Rectal smooth muscle tissue (tissue), 1 donor: ENCODE results near the gene CAMKK2.
"Not testable (repeated sequence)": the region's sequence is repeated elsewhere in the genome, so short reads cannot be mapped to it uniquely, and the experiment has no call there.

Experiments used
- H3K27ac ChIP-seq: one replicate; pipeline ENCODE4 v1.7.0; 2013; ENCODE audit warnings: low read depth, low read length, inconsistent platforms
- H3K27me3 ChIP-seq: one replicate; pipeline ENCODE4 v1.7.0; 2013; ENCODE audit warnings: low read length; ENCODE audit not compliant: control insufficient read depth, insufficient read depth
- H3K36me3 ChIP-seq: one replicate; pipeline ENCODE4 v1.7.0; 2013; ENCODE audit warnings: low read length; ENCODE audit not compliant: control insufficient read depth, insufficient read depth
- H3K4me1 ChIP-seq: one replicate; pipeline ENCODE4 v1.7.0; 2013; ENCODE audit warnings: low read length; ENCODE audit not compliant: control insufficient read depth, insufficient read depth
- H3K4me3 ChIP-seq: one replicate; pipeline ENCODE4 v1.7.0; 2013; ENCODE audit warnings: low read length
- H3K9ac ChIP-seq: one replicate; pipeline ENCODE4 v1.7.0; 2013; ENCODE audit warnings: low read length

CAMKK2 gene

DNA sequence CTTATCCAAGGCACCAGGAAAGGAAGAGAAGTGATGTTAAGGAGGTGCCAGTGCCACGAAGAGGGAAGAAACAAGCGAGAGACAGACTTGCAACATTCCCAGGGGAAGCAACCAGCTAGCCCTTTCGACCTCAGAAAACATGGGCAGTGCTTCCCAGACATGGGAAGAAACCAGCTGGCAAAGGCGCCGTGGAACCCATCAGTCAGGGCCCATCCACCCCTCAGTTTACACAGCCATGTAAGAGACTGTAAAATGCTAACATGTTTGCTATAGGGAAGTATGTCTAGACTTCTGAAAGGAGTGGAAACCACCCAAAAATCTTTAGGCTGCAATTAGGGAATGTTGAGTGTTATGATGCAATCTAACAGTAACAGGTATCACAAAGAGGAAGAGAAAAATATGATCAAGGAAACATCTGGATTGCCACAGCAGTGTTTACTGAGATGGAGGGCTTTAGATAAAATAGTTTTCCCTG, 29.4 kb upstream of the CAMKK2 start:
- H3K4me1 ChIP-seq: no peaks in the 10 kb centered on the region
- H3K9ac ChIP-seq: no peak overlapping the region
- H3K27ac ChIP-seq: no peak overlapping the region
- no peaks in the 10 kb centered on the region for H3K27me3 ChIP-seq
- H3K36me3 ChIP-seq: peaks cover 15% of the 10 kb centered on the region
- H3K4me3 ChIP-seq: no peak overlapping the region

DNA sequence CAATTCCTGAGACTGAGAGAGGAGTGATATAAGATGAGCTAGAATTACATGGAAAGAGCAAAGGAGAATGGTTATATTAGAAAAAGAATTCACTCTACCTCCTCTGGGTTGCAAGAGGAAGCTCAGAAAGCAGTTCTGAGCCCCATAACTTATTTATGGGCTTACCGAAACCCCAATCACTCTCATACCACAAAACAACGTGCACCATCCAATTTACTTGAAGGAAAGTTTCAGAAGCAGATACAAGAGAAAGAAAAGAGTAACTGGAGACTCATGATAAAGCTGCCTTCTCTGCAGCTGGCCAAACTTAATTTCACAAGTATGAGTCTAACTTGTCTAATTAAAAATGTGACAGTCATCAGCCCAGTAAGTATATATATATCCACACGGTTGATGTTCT, 27.4 kb upstream of the CAMKK2 start:
- Histone ChIP-seq H3K4me1 (no peaks in the 10 kb centered on the region), H3K36me3 (peaks cover 12% of the 10 kb centered on the region), H3K27me3 (no peaks in the 10 kb centered on the region), H3K4me3 (no peak overlapping the region), H3K27ac (no peak overlapping the region), H3K9ac (no peak overlapping the region)

DNA sequence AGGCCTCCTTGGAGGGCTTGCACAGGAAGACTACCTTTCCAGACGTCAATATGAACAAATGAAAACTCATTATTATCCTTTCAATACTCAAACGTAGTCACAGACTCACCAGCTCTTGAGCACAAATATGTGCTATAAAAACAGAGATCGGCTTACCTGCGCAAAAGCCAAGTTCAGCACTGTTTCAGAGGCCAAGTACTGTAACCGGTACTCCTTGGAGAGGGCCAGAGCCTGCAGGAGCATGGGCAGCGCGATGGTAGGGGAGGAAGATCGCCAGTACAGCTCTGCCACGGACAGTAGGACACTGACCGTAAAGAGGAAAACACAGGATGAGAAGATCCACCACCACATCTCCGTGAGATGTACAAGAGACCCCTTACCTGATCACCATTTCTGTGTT, 21.6 kb upstream of the CAMKK2 start:
- no peak overlapping the region for H3K4me3 ChIP-seq
- peaks cover 11% of the 10 kb centered on the region for H3K36me3 ChIP-seq
- H3K27ac ChIP-seq: no peak overlapping the region
- no peak overlapping the region for H3K9ac ChIP-seq
- no peaks in the 10 kb centered on the region for H3K4me1 ChIP-seq
- no peaks in the 10 kb centered on the region for H3K27me3 ChIP-seq

DNA sequence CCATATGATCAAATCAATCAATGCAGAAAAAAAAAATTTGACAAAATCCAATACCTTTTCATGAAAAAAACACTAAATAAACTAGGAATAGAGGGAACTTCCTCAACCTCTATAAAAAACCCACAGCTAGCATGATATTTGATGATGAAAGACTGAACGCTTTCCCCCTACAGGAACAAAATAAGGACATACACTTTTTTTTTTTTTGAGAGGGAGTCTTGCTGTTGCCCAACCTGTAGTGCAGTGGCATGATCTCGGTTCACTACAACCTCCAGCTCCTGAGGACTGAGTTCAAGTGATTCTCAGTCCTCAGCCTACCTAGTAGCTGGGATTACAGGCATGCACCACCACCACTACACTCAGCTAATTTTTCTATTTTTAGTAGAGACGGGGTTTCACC, 17.9 kb upstream of the CAMKK2 start:
- Histone ChIP-seq H3K36me3 (peaks cover 13% of the 10 kb centered on the region), H3K4me1 (no peaks in the 10 kb centered on the region), H3K27me3 (no peaks in the 10 kb centered on the region), H3K4me3 (no peak overlapping the region), H3K27ac (no peak overlapping the region), H3K9ac (no peak overlapping the region)

DNA sequence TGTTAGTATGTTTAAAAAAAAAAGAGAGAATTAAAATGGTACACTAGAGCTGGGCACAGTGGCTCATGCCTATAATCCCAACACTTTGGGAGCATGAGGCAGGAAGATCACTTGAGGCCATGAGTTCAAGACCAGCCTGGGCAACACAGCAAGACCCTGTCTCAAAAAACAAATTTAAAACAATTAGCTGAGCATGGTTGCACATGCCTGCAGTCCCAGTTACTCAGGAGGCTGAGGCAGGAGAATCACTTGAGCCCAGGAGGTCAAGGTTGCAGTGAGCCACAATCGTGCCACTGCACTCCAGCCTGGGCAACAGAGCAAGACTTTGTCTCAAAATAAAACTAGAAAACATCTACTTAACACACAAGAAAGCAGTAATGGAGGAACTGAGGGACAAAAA, 13.7 kb upstream of the CAMKK2 start:
- H3K4me1 ChIP-seq, H3K4me3 ChIP-seq, H3K27ac ChIP-seq, H3K27me3 ChIP-seq, H3K9ac ChIP-seq, H3K36me3 ChIP-seq: not testable (repeated sequence)

DNA sequence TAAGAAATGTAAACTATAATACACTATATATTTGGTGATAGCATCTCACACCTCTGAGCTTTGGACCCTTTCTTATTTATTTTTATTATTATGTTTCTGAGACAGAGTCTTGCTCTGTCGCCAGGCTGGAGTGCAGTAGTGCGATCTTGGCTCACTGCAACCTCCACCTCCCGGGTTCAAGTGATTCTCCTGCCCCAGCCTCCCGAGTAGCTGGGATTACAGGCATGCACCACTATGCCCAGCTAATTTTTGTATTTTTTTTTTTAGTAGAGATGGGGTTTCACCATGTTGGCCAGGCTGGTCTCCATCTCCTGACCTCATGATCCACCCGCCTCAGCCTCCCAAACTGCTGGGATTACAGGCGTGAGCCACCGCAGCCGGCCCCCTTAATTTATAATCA, 10.9 kb upstream of the CAMKK2 start:
- not testable (repeated sequence) for H3K27me3 ChIP-seq, H3K36me3 ChIP-seq, H3K4me1 ChIP-seq

DNA sequence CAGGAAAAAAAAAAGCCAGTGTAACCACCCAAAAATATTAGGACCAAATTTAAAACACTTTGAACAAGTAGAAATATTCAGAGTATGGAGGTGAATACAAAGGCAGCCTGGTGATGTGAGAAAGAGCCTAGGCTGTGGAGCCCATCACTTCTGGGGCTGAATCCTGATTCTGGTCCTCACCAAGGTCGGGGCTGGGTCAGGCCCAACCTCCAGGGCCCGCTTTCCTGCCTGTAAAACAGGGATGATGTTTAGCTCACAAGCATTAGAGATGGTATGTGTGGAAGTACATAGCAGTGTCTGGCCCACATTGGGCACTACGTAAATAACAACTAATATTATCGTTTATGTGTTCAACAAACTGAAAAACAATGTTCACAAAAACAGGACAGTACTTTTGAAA, 7.8 kb upstream of the CAMKK2 start:
- Histone ChIP-seq H3K27ac (no peak overlapping the region), H3K27me3 (no peaks in the 10 kb centered on the region), H3K4me1 (no peaks in the 10 kb centered on the region), H3K4me3 (no peak overlapping the region), H3K36me3 (peaks cover 3% of the 10 kb centered on the region), H3K9ac (no peak overlapping the region)

More for the DNA sequence above, 10.9 kb upstream of the CAMKK2 start:
- not testable (repeated sequence) for H3K9ac ChIP-seq, H3K4me3 ChIP-seq, H3K27ac ChIP-seq

DNA sequence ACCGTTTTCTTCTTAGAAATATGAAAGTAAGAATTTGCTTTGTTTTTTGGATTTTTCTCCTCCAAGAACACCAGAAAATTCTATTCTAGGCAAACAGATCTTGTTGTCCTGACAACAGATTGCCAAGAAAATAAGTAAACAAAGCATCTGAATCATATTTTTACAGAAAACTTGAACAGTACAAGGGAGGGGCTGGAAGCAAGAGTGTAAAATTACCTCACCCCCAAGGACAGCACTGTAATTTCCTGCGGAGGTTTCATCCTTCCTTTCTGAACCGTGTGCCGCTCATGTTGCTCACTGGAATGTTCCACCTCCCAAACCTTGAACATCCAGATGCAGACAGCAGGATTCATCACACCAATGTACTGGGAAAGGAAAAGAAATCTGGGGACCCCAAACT, 5.4 kb upstream of the CAMKK2 start:
- H3K9ac ChIP-seq: no peak overlapping the region
- H3K27ac ChIP-seq: no peak overlapping the region
- H3K4me1 ChIP-seq: no peaks in the 10 kb centered on the region
- no peaks in the 10 kb centered on the region for H3K36me3 ChIP-seq
- no peak overlapping the region for H3K4me3 ChIP-seq
- no peaks in the 10 kb centered on the region for H3K27me3 ChIP-seq

DNA sequence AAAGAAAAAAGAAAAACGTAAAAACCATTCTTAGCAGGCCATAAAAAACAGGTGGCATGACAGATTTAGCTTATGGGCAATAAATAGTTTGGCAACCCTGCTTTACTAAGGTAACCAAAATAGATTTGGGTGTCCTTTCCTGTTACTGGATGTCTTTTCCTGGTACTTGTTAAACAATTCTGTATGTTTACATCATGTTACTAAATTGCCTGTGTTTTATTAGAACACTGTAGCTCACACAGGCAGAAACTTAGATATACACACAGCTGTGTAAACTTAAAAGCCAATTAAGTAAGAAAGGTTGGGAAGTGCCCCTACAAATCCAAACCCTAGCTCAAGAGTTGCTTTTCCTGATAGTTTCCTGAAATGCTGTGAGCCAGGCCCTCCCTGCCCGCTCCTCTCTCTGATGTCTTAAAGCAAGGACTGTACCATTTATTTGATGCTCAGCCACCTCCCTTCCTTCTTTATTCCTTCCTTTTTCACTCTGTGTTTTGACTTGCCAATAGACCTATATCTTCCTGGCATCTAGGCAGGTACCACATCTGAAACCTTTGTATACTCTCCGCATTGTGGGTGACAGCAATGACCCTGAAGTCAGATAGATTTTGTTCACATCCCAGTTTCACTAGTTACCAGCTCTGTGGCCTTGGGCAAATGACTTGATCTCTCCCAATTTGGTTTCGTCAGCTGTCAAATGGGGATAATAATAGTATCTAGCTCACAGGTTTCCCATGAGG, 3.7 kb upstream of the CAMKK2 start:
- Histone ChIP-seq H3K4me3 (no peak overlapping the region), H3K27me3 (no peaks in the 10 kb centered on the region), H3K36me3 (no peaks in the 10 kb centered on the region), H3K27ac (no peak overlapping the region), H3K4me1 (peaks cover 3% of the 10 kb centered on the region), H3K9ac (no peak overlapping the region)

DNA sequence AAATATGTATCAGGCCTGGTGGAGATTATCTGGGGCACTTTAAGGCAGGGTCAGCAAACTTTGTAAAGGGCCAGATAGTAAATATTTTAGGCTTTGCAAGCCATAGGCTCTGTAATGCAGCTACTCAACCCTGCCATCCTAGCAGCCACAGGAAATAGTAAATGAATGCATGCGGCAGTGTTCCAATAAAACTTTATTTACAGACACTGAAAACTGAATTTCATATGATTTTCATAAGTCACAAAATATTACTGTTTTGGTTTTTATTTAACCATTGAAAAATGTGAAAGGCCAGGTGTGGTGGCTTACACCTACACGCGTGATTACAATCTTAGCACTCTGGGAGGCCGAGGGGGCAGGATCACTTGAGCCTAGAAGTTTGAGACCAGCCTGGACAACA, 3.2 kb upstream of the CAMKK2 start:
- Histone ChIP-seq H3K4me3 (no peak overlapping the region), H3K36me3 (no peaks in the 10 kb centered on the region), H3K9ac (no peak overlapping the region), H3K27ac (no peak overlapping the region), H3K27me3 (no peaks in the 10 kb centered on the region), H3K4me1 (peaks cover 5% of the 10 kb centered on the region)

DNA sequence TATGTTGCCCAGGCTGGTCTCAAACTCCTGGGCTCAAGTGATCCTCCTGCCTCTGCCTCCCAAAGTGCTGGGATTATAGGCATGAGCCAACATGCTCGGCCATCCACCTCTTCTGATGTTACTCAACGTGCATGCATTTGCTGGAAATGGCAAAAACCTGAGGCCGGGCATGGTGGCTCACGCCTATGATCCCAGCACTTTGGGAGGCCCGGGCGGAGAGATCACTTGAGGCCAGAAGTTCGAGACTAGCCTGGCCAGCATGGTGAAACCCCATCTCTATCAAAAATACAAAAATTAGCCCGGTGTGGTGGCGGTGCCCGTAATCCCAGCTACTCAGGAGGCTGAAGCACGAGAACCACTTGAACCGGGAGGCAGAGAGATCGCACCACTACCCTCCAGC, 1.9 kb upstream of the CAMKK2 start:
- H3K4me1 ChIP-seq, H3K27me3 ChIP-seq, H3K9ac ChIP-seq, H3K36me3 ChIP-seq, H3K27ac ChIP-seq, H3K4me3 ChIP-seq: not testable (repeated sequence)

DNA sequence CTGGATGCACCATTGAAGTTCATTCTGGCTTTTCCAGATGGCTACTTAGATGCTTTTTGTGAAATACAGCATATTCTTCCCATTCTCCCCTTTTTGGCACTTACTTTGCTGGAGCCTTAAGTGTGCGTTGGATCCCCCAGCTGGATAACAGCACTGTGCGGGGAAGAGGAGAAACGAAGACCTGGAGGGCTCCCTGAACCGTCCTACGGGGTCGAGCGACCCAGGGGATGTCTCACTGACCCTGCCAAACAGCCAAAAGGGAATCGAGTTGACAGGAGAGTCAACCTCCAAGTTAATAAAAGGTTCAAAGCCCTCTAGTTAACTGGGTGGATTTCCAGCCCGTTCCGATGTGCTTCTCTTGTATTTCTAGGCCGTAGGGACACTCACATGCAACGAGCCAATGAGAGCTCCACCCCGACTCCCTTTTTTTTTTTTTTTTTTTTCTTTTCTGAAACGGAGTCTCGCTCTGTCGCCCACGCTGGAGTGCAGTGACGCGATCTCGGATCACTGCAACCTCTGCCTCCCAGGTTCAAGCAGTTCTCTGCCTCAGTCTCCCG, 1.0 kb upstream of the CAMKK2 start:
- H3K4me3 ChIP-seq: peak overlapping the region; percentile 90

More for the DNA sequence above, 1.0 kb upstream of the CAMKK2 start:
- Histone ChIP-seq H3K36me3 (no peaks in the 10 kb centered on the region), H3K27me3 (no peaks in the 10 kb centered on the region), H3K4me1 (peaks cover 5% of the 10 kb centered on the region), H3K9ac (no peak overlapping the region), H3K27ac (peak overlapping the region; percentile 50)
